ENCODE data around the gene INHBB.
"Not testable (repeated sequence)": the region's sequence is repeated elsewhere in the genome, so short reads cannot be mapped to it uniquely, and the experiment has no call there.

INHBB gene

DNA sequence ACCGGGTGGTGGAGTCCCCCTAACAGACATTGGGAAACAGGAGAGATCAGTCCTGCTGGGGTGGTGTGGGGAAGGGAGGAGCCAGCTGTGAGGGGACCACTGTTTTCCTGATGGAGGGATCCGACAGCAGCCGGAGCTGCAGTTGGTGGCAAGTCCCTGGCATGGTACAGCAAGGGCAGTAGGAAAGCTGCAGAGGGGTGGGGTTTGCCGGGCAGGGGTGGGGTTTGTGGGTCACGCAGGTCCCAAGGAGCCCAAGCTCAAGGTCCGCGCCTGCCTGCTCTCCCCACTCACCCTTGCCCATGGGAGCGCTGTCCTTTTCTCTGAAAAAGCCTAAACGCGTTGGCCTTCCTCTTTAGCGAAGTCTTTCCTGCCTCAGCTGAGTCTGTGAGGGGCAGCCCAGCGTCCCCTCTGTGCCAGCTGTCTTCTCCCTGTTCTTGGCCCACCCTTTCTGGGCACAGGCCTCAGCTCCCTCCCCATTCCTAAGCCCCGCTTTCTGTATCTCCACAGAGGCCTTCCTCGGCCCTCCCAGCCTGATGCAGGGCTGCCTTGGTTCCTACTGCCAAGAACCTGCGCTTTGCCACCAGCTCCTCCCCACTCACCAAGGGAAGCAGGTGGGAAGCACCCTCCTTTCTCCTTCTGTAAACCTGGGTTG is 29.3 kb upstream of the INHBB start:
- no peak for DNase-seq (ENCODE audit: low read depth)

DNA sequence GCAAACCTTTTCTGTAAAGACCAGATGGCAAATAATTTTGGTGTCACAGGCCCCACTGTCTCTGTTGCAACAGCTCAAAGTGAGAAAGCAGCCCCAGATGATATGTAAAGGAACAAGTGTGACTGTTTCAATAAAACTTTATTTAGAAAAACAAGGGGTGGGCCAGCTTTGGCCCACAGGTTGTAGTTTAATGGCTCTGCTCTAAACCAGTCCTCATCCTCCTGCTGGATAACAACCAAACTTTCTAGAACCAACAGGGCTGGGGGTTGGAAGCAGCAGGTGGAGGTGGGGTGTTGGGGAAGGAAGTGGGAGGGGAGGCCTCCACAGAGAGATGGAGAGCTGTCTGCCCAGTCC is 28.8 kb upstream of the INHBB start:
- no peak for DNase-seq (ENCODE audit: low read depth)

DNA sequence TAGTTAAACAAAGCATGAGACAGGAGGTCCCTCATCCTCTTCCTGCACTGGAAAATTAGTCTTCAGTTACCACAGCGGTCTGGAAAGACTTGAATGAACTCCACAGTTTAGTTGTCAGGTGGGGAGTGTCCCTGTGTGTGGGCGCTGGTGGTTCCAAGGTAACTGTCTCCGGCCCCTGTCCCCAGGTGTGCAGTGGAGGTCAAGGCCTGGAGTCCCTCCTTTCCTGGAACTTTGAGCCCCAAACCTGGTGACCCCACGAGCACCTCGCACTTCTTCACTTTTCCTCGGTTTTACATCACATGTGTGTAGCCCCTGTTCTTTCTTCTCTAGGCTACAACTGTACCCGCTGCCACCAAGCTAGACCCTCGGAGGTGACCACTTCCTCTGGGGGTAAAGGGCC is 28.0 kb upstream of the INHBB start:
- no peak for DNase-seq (ENCODE audit: low read depth)

DNA sequence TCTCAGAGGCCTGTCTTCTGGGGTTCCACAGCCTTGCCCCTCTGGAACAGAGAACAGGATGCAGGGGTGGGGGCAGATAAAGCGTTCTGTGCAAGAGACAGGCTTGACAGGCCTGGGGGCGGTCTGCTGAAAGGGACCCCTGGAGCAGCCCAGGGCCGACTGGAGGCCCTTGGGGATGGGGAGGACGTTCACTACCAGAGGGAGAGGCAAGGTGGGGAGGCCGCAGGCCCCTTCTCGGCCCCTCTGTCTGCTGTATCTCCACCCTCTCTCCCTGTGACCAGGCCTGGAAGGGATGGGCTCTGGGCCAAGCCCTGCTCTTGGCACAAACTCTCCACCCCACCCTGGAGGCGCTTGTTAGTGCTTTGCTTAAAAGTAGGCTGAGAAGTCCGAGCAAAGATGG is 27.3 kb upstream of the INHBB start:
- DNase-seq (ENCODE audit: low read depth) = no peak

DNA sequence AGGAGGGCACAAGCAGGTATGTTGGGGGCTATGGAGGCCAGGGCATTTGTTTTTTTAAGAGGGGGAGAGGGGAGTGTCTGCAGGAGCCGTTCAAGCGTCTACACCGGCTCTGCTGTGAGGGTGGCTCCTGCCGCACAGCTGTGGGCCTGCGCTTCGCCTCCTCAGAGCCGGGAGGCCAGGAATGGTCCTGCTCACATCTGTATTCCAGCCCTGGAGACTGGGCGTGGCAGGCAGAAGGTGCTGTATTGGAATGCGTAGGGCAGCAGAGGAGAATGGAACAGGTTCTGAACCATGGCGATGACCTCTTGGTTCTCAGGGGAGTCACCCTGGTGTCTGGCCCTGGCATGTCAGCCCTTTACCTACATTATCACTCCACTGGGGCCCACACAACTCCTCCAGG is 26.8 kb upstream of the INHBB start:
- DNase-seq (ENCODE audit: low read depth) = no peak

DNA sequence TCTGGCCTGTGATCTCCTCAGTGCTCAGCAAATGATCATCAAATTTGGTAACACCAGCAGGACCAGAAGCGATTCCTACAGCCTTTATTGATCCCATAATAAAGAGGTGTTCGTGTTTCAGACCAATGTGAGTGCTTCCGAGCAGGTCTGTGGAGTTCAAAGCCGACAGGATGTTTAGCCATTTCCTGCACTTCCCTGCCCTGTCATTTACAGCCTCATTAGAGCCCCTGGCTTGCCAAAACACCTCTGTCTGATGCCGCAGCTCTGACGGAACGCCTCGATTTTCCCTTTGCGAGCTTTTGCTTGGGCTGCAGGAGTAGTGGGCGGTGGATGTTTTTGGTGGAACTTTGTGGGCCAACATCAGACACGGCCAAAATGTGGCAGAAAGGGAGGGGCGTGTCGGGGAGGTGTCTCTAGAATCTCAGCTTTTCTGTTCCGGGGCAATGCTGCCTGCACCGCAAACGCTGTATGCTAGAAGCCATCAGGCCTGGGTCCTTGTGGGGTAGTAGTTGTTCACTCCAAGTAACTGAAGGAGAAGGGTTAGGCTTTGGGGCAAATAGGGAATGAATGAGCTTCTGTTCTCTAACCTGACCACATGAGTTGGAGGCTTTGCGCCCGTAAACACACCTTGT is 26.1 kb upstream of the INHBB start:
- no peak for DNase-seq (ENCODE audit: low read depth)

DNA sequence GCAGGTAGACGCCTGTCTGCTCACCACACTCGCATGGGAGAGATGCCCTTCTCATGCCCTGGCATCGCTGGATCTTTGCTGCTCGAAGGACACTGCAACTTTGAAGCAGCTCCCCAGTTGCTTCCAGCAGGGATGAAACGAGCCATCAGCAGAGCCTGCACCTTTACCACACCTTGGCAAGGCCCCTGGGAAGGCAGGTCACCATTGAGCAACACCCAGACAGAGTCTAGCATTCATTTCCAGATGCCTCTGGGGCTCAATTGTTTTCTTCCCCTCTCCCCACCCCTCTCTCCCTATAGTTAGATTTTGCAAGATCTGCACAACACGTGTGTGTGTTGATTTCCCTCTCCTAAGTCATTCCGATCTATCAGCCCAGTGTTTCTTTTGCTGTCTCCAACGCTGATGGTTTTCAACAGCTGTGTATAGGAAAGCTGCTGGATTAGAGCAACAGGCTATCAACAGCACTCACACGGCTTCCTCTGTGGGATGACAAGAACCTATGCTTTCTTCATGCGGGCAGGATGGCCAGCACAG is 25.6 kb upstream of the INHBB start:
- peak; percentile 65 for DNase-seq (ENCODE audit: low read depth)

DNA sequence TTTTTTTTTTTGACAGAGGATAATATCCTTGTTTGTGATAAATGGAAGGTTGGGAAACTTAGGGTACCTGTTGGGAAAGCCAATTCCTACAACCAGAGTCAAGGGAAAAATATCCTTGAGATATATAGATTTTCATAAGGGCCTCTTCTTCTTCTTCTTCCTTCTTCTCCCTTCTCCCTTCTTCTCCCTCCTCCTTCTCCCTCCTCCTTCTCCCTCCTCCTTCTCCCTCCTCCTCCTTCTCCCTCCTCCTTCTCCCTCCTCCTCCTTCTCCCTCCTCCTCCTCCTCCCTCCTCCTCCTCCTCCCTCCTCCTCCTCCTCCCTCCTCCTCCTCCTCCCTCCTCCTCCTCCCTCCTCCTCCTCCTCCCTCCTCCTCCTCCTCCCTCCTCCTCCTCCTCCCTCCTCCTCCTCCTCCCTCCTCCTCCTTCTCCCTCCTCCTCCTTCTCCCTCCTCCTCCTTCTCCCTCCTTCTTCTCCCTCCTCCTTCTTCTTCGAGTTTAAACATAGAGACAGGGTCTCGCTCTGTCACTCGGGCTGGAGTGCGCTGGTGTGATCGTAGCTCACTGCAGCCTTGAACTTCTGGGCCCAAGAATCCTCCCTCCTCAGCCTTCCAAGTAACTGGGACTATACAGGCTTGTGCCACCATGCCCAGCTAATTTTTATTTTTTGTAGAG is 24.9 kb upstream of the INHBB start:
- not testable (repeated sequence) for DNase-seq (ENCODE audit: low read depth)

DNA sequence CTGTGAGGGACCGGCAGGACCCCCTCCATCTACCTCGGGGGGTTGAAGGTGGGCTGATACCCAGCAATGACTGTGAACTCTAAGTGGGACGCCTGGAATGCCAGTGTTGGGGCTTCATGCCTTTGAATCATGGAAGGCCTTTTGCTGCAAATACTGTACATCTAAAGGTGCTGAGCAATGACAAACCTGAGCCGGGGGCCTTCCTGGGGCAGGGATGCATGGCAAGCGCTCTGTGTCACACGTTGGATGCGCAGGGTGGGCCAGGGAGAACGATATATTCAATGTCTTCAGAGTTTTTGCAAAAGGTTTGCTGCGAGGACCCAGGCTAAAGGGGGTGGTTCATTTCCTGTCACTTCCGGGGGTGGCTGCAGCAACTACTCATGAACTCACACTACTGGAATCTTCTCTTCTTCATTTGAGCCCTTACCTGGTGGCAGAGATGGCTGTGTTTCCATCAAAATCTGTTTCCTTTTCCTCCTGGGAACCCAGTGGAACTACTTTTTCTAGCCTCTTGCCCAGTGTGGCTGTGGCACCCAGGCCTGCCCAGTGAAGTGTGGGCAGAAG is 24.1 kb upstream of the INHBB start:
- DNase-seq (ENCODE audit: low read depth) = no peak

DNA sequence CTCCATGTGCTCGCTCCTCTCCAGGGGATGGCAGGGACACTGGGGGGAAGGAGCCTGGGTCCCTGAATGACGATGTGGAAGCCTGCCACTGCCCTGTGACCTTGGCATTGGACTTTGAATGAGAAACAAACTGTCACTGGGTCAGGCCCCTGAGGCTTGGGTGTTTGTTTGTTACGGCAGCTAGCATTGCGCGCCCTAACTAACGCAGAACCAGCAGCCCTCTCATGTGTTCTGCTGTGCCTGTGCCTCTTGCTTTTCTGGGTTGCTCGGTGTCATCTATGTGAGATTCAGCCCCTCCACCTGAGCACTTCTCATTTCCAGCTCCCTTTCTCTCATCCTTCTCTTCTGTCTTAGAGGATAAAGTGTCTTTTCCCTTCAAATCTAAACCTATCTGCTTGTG is 23.6 kb upstream of the INHBB start:
- no peak for DNase-seq (ENCODE audit: low read depth)

DNA sequence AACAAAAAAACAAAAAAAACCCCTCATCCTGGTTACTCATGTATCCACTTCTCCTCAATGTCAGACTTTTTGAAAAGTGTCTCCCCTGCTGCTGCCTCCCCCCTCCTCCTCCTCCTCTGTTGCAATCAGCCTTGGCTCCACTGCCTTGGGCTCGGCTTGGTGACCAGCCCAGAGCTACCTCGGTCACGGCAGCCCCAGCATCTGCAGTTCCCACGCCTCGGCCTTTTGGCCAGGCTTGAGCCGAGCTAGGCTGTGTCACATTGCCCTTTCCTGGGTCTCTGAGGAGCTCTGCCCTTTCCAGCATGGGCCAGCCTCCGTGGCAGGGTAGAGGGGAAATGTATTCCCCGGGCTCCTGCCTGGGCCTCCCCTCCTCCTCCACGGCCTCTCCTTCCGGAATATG is 22.7 kb upstream of the INHBB start:
- DNase-seq (ENCODE audit: low read depth) = no peak

DNA sequence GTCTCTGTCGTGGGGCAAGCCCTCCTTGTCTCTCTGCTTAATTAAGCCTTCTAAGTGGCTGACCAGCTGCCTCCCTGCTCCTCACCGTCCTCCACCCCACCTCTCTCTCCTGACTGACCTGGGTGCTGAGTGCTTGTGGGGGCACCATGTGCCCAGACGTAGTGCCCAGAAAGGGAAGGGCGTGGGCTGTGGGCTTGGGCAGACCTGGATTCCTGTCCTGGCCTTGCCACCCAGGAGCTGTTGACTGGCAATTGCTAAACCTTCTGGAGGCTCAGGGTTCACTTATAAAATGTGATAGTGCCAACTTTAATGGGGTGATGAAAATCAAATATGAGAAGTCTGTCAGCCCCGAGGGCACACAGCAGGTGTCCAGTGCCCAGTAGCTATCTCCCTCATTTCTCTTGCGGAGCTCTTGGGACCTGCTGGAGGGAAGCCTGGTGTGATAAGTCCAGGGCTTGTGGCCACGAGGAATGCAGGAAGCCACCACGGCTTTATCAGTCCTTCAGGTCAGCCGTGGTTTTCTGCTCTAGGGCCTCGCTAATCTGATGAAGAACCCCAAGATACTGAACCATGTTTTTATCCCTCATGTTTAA is 22.0 kb upstream of the INHBB start:
- DNase-seq (ENCODE audit: low read depth) = peak; percentile 47

DNA sequence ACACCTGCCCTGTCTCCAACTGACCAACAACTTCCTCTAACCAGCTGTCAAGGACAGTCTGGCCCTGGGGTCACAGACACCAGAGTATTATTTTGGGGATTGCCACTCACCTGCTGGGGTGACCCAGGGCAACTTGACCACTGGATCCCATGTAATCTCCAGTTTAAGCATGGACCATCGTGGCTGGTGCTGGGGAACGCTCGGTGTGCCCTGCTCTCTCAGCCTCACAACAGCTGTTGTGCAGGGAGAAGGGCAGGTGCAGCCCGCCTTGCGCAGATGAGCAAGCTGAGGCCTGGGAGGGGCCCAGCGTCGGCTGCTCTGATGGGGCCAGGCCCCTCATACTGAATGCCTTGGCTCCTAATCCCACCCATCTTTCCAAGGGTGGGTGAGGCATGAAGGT is 21.0 kb upstream of the INHBB start:
- no peak for DNase-seq (ENCODE audit: low read depth)

DNA sequence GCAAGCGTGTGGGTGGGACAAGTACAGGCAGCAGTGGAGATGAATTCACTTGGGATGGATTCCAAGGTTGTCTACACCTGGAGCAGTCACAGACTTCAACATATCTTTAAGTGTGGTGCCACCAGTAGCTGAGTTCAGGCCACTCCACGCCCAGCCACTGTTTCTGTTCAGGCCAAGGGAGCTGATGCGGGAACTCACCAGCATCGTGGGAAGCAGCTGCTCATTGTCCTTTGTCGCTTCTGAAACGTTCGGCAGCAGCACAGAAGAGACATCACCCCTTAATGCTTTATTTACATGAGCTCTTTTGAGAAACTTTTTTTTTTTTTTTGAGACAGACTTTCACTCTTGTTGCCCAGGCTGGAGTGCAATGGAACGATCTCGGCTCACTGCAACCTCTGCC is 19.9 kb upstream of the INHBB start:
- no peak for DNase-seq (ENCODE audit: low read depth)

DNA sequence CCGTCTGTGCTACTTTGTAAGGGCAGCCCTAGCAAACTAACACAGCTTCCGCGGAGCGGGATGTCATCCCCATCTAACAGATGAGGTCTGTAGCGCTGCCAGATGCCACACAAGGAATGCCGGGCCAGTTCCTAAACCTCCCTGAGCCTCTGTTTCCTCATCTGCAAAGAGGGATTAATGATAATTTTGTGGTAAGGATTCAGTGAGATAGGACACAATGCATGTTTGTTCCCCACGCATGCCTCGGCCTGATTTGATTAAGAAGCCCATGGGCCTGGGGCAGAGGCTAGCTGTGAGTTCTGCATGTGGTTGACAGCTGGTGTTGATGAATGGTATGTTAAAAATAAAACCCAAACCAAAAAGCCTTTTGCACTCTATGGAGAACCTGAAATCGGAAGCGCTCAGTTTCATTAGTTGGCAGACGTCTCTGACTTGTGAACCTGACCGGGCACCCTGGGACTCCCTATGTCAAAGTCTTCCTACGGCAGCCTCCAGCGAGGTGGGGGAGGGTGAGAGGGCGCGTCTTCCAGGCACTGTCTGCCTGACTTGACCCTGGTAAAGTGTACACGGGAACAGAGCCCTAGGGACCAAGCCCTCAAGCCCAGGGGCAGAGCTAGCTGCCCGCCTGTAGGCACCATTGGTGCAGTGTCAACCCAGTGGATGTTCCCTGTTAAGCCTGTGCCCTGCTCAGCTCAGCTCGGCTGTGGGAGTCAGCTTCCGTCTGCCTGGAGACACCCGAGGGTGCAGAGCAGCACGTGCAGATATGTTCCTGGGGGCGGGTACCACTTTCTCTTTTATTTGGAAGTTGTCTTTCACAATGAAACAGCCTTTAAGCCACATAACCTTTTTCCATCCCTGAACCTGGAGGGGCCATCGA is 14.8 kb upstream of the INHBB start:
- no peak for DNase-seq (ENCODE audit: low read depth)

DNA sequence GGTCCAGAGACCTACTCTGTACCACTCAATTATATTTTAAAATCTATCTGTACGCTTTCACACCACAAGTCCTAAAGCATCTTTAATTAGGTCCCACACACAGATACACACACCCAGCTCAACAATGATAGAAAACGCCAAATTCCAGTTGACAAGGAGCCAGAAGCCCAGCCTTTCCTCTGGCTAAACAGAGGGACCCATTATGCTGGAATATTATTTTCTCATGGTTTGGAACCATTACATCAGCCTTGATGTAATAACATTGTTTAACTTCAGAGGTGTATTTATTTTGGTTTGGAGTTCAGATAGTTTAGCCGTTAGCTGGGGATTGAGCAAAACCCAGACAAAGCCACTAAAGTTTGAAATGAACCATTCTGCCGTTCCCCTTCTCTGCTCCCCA is 14.0 kb upstream of the INHBB start:
- DNase-seq (ENCODE audit: low read depth) = no peak

DNA sequence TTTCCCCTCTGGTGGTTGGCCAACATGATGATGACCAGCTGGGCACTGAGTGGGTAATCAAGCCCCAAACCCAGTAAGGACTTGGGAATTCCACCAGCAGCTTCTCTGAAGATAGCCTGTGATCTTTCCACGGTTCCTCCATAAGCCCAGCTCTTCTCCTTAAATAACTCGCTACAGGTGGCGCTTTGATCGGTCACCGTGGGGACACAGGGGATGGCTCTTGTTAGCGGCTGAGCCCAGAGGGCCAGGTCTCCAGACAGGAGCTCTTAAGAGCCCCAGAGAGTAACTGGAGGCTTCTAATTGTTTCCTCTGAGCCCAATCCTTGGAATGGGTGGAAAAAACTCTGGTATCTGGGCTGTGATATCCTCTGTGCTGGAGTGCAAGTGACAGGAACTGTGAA is 13.6 kb upstream of the INHBB start:
- DNase-seq (ENCODE audit: low read depth) = no peak

DNA sequence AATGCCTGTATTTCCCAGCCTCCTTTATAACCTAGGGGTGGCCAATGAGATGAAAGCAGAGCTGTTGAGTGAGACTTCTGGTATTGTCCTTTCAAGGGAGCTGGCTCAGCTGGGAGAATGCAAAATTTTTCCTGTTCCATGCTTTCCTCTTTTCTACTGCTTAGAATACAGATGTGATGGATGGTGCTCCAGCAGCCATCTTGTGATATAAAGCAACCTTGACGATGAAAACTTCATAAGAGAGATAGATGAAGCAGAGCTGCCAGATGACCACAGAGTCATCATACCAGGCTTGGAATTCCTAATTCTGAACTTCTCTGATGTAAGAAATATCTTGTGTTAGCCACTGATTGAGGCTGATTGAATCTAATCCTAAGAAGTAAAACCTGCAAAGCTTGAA is 11.9 kb upstream of the INHBB start:
- DNase-seq (ENCODE audit: low read depth) = no peak

DNA sequence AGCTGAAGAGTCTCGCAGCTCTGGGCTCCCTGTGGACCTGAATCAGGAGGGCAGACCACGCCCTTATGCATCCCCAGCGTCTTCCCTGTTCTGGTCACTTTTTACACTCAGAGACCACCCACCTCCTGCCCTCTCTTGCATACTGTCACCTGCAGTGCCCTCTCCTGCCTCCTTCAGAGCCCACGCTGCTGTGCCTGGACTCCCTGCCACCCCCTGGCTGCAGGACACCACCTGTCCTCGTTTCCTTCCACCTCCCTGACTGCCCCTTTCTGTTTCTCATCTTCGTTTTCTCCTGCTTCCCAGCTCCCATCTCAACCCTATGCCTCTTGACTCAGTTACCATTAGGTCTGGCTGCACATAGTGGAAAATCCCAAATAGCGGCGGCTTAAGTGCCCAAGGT is 9.2 kb upstream of the INHBB start:
- no peak for DNase-seq (ENCODE audit: low read depth)

DNA sequence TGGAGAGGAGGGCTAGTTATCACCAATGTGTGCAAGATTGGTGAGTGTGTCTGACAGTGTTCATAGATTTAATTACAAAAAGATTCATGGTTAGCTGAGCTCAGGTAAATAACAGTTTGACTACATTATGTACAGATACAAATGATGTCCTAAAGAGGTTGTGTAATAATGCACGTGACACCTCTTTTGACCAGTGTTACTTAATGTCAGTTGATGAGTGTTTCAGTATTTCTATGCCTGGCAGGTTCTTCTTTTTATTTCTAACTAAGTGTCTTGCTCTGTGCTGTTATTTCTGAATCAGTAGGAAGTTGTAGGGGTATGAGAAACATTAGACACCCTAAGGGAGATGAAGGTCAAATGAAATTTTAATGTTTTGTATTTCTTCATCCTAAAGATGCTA is 7.9 kb upstream of the INHBB start:
- no peak for DNase-seq (ENCODE audit: low read depth)

DNA sequence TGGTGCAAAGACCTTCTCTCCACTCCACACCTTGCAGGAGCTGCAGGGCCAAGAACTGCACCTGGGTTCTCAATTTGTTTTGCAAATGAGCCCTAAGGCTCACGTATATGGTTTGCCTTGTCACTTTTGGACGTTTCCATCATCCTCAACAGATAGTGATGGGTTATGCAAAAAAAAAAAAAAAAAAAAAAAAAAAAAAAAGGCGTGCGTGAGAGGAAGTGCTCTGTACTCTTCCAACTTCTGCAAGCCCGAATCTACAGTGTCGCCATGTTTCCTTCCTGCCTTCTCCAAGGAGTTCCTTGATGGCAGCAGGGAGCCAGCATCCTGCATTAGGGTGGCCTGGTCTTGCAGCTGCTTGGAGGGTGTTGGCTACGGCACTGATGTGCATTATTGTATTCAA is 4.0 kb upstream of the INHBB start:
- DNase-seq (ENCODE audit: low read depth) = no peak

DNA sequence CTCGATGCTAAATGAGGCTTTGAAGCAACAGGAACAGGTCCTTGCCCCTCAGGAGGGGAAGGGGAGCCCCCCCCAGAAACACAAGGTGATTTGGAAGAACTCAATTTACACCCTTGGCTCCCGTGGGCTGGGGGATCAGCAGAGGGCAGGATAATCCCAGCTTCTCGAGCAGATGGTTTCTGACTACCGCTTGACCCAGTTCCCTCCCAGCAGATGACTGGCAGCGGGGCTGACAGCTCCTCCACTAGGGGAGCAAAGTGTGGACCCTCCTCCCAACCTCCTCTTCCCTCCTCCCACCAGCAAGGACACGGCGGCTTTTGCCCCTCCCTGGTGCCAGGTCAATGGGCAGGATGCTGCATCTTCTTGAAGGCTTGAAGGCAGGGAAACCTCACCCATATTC is 3.5 kb upstream of the INHBB start:
- no peak for DNase-seq (ENCODE audit: low read depth)
